Keratinocyte (primary cell): Measurements from ENCODE around the gene JPH2. TPM values are rescaled to one million over a fixed set of nuclear protein-coding genes. Genes with fewer than 3 reads are reported as not detected.

Experiments used
- DNase-seq: peaks from one replicate; pipeline ENCODE4 v3.0.0-alpha.2; 2011; ENCODE audit warnings: low read depth, missing footprints, low spot score
- FAIRE-seq: peaks from 2 replicates; lab custom pipeline; 2011; peaks lifted over from hg19 to GRCh38; lab: Jason Lieb, UNC
- H2AFZ ChIP-seq: 2 replicates; pipeline ENCODE4 v1.6.0; 2012; ENCODE audit warnings: low read length, control low read depth, inconsistent platforms; ENCODE audit not compliant: control insufficient read depth
- H3K27ac ChIP-seq: 2 replicates; pipeline ENCODE4 v1.5.1; 2011; ENCODE audit warnings: low read length; ENCODE audit not compliant: control insufficient read depth, insufficient read depth
- H3K27me3 ChIP-seq: 3 replicates; pipeline ENCODE4 v1.6.0; 2011; ENCODE audit warnings: low read length; ENCODE audit not compliant: control insufficient read depth, insufficient read depth; ENCODE audit errors: extremely low read depth
- H3K36me3 ChIP-seq, 2 experiments: 2 replicates in 1 of 2; 3 replicates in 1 of 2; pipeline ENCODE4 v1.5.1; 2011; ENCODE audit warnings: low read length in 2 of 2, mild to moderate bottlenecking in 1 of 2; ENCODE audit not compliant: control insufficient read depth in 2 of 2, insufficient read depth in 2 of 2; ENCODE audit errors: extremely low read depth in 1 of 2
- H3K4me1 ChIP-seq: 3 replicates; pipeline ENCODE4 v1.5.1; 2011; ENCODE audit warnings: low read length; ENCODE audit not compliant: control insufficient read depth, insufficient read depth; ENCODE audit errors: extremely low read depth
- H3K4me2 ChIP-seq: 3 replicates; pipeline ENCODE4 v1.6.0; 2011; ENCODE audit warnings: low read depth, low read length; ENCODE audit not compliant: control insufficient read depth, insufficient read depth; ENCODE audit errors: extremely low read depth
- H3K4me3 ChIP-seq, 3 experiments: fragments of 200-600 bp in 1 of 3; sonication (generic) in 1 of 3; 2 replicates in 2 of 3; 3 replicates in 1 of 3; pipeline ENCODE4 v1.5.1; 2011 to 2016; ENCODE audit warnings: low read length in 3 of 3, mild to moderate bottlenecking in 3 of 3, control low read depth in 2 of 3, inconsistent platforms in 1 of 3, low read depth in 1 of 3, mixed read lengths in 1 of 3, mixed run types in 1 of 3, moderate library complexity in 1 of 3; ENCODE audit not compliant: control insufficient read depth in 2 of 3, insufficient read depth in 2 of 3; ENCODE audit errors: extremely low read depth in 1 of 3
- H3K79me2 ChIP-seq: 2 replicates; pipeline ENCODE4 v1.6.0; 2012; ENCODE audit warnings: low read length; ENCODE audit not compliant: control insufficient read depth, insufficient read depth
- H3K9ac ChIP-seq: 3 replicates; pipeline ENCODE4 v1.6.0; 2011; ENCODE audit warnings: low read length; ENCODE audit not compliant: control insufficient read depth, insufficient read depth; ENCODE audit errors: extremely low read depth
- H3K9me1 ChIP-seq: 3 replicates; pipeline ENCODE4 v1.6.0; 2011; ENCODE audit warnings: low read length; ENCODE audit not compliant: control insufficient read depth, insufficient read depth; ENCODE audit errors: extremely low read depth
- H3K9me3 ChIP-seq: 2 replicates; pipeline ENCODE4 v1.5.1; 2012; ENCODE audit warnings: low read depth, low read length; ENCODE audit not compliant: control insufficient read depth
- H4K20me1 ChIP-seq: 3 replicates; pipeline ENCODE4 v1.6.0; 2011; ENCODE audit warnings: low read length; ENCODE audit not compliant: control insufficient read depth, insufficient read depth; ENCODE audit errors: extremely low read depth
- CTCF ChIP-seq, 3 experiments: IDR thresholded peaks in 1 of 3; conservative IDR thresholded peaks in 1 of 3; optimal IDR thresholded peaks in 1 of 3; 2 replicates in 2 of 3; 3 replicates in 1 of 3; pipeline versions ENCODE3 to v1.5.1; 2011; ENCODE audit warnings: low read length in 3 of 3, mild to moderate bottlenecking in 3 of 3, moderate library complexity in 2 of 3, control low read depth in 1 of 3, inconsistent platforms in 1 of 3; ENCODE audit not compliant: insufficient read depth in 2 of 3; ENCODE audit errors: extremely low read depth in 1 of 3
- EZH2 ChIP-seq: IDR thresholded peaks from one replicate; pipeline ENCODE4 v1.6.1; 2012; ENCODE audit warnings: inconsistent platforms, mild to moderate bottlenecking, low read length, moderate library complexity
- dilution Hi-C: fragments of 300-500 bp; cut with MboI; formaldehyde crosslinking; loops from one replicate; pipeline ENCODE4 v1.7.0; 2020; ENCODE audit warnings: low sequenced_read_pairs; ENCODE audit not compliant: extremely low pct_ligation_motif_present
- polyA plus RNA-seq, 5 experiments: library from polyadenylated mRNA; depleted of rRNA in 3 of 5; stranded (reverse) in 3 of 5; stranded (forward) in 1 of 5; unstranded in 1 of 5; fragments of >200 nt; gene quantifications; 1 replicate in 1 of 5; 2 replicates in 3 of 5; 3 replicates in 1 of 5; pipeline versions ENCODE4 v1.2.1 to v1.2.3, GENCODE V29; 2011 to 2012; ENCODE audit warnings: missing spikeins in 2 of 5, low read depth in 1 of 5, low replicate concordance in 1 of 5

JPH2 gene
- polyA plus RNA-seq, 1 donor (not counting 4 experiments of a cell fraction or from before 2014, with no cell fraction given) = 2.5 TPM

GRCh38 chr20:44115181-44115580, 71.8 kb downstream of the JPH2 start:
- Histone ChIP-seq H4K20me1 (no peaks in the 10 kb centered on the region), H3K4me3 (no peak overlapping the region), H3K36me3 (no peaks in the 10 kb centered on the region), H3K79me2 (no peaks in the 10 kb centered on the region), H3K4me2 (no peak overlapping the region), H3K27ac (no peak overlapping the region), H3K9me3 (no peaks in the 10 kb centered on the region), H3K9ac (no peak overlapping the region), H3K9me1 (no peaks in the 10 kb centered on the region), H3K4me1 (peaks cover 6% of the 10 kb centered on the region), H2AFZ (no peak overlapping the region), H3K27me3 (no peaks in the 10 kb centered on the region)
- dilution Hi-C loops = no loop called here
- FAIRE-seq = no peak
- no peak for DNase-seq
- TF ChIP-seq CTCF (optimal IDR thresholded peaks at IDR 0.05 in 1 of 3, IDR thresholded peaks at IDR 0.05 in 1 of 3, conservative IDR thresholded peaks at IDR 0.05 in 1 of 3; ENCODE audit: extremely low read depth in 1 of 3, insufficient read depth in 2 of 3, low read length in 3 of 3) = no peak
- no peak for TF ChIP-seq EZH2

- DNase-seq (no peak), FAIRE-seq (no peak)
- TF ChIP-seq EZH2 (no peak), CTCF (optimal IDR thresholded peaks at IDR 0.05 in 1 of 3, IDR thresholded peaks at IDR 0.05 in 1 of 3, conservative IDR thresholded peaks at IDR 0.05 in 1 of 3; ENCODE audit: extremely low read depth in 1 of 3, insufficient read depth in 2 of 3, low read length in 3 of 3) (no peak)
- no peaks in the 10 kb centered on the region for H3K36me3 ChIP-seq
- no peak overlapping the region for H3K4me2 ChIP-seq
- H3K4me1 ChIP-seq = peaks cover 6% of the 10 kb centered on the region
- no peak overlapping the region for H2AFZ ChIP-seq
- H3K4me3 ChIP-seq = no peak overlapping the region
- no peak overlapping the region for H3K9ac ChIP-seq
- H3K9me1 ChIP-seq = no peaks in the 10 kb centered on the region
- H3K79me2 ChIP-seq = no peaks in the 10 kb centered on the region
- no peaks in the 10 kb centered on the region for H3K27me3 ChIP-seq
- H4K20me1 ChIP-seq = no peaks in the 10 kb centered on the region
- H3K9me3 ChIP-seq = no peaks in the 10 kb centered on the region
- dilution Hi-C loops = no loop called here
- H3K27ac ChIP-seq = no peak overlapping the region
Measured at GRCh38 chr20:44113618-44114376, 73.2 kb downstream of the JPH2 start.
